Measurements from ENCODE around the gene SLC16A9. TPM values are rescaled to one million over a fixed set of nuclear protein-coding genes. Genes with fewer than 3 reads are reported as not detected.

Gene SLC16A9
- total and polyA plus RNA-seq, 2 donors (not counting 3 experiments of a cell fraction or from before 2014, with no cell fraction given): 0.35 TPM; not detected in 1

DNA sequence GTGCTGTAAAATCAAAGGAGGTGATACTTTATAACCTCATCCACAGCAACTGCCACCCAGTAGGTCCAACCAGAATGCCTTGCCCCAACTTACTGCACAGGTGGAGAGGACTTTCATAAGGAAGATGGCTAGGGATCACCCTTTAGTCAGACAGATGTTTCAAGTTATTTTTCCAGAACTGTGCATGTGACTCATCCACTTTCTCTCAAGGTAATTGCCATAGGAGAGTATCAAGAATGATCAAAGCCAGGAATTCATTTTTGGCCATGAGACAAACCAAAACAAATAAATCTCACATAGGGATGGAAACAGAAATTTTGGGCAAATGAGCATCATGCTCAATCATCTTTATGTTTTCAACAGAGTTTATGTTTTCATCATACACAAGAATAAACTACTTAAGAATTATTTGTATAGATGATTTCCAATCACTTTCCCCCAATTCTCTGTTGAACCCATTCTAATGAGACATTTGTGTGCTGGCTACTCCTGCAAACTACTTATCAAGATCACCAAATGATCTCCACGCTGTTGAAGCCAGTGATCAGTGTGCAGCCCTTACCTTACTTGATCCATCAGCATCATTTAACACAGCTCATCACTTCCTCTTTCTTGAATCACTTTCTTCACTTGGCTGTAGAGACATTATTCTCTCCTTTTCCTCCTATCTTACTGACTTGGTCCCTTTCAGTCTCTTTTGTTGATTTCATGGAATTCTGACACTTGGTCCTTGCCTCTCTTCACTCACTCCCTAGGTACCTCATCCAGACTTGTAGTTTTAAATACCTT is 74.0 kb downstream of the SLC16A9 start:
- H3K4me1 ChIP-seq (ENCODE audit: control insufficient read depth, extremely low read depth, insufficient read depth, low read length): no peaks in the 10 kb centered on the region
- H2AFZ ChIP-seq (ENCODE audit: low read depth, low read length): no peak overlapping the region
- no peak overlapping the region for H3K4me2 ChIP-seq (ENCODE audit: insufficient read depth, low read length)
- no peaks in the 10 kb centered on the region for H4K20me1 ChIP-seq (replicated peaks; ENCODE audit: control insufficient read depth, extremely low read depth, insufficient read depth, low read length)
- H3K4me3 ChIP-seq (replicated peaks in 1 of 3; ENCODE audit: insufficient read depth in 1 of 3, low read depth in 1 of 3, low read length in 3 of 3): no peak overlapping the region
- no peaks in the 10 kb centered on the region for H3K79me2 ChIP-seq (ENCODE audit: control insufficient read depth, insufficient read depth, low read length)
- CTCF ChIA-PET: interaction anchor here (0.8 to 3.1 kb wide), 4 partner anchors 10 to 195 kb away, joined by 3 to 16 read pairs (median 4); no protein-coding TSS in a partner anchor
- FAIRE-seq (no peak), DNase-seq (ENCODE audit: low read depth, low spot score) (no peak)
- TF ChIP-seq FOS (IDR thresholded peaks at IDR 0.05; ENCODE audit: borderline replicate concordance, insufficient read depth, low read length) (no peak), EZH2 (IDR thresholded peaks at IDR 0.05; ENCODE audit: borderline replicate concordance, low read depth, low read length, severe bottlenecking) (no peak), MYC (IDR thresholded peaks at IDR 0.05; ENCODE audit: low read depth, low read length) (no peak), POLR2AphosphoS5 (IDR thresholded peaks at IDR 0.05; ENCODE audit: insufficient read depth, low read depth, low read length) (no peak), JUN (IDR thresholded peaks at IDR 0.05; ENCODE audit: borderline replicate concordance, insufficient read depth, insufficient read length, low read depth) (no peak), POLR2A (IDR thresholded peaks at IDR 0.05; ENCODE audit: low read depth, low read length) (no peak), GATA2 (IDR thresholded peaks at IDR 0.05; ENCODE audit: insufficient read depth, insufficient read length, low read depth, low read length) (no peak)
- TF ChIP-seq, protein P1, sequence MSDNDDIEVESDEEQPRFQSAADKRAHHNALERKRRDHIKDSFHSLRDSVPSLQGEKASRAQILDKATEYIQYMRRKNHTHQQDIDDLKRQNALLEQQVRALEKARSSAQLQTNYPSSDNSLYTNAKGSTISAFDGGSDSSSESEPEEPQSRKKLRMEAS (IDR thresholded peaks at IDR 0.05; ENCODE audit: insufficient read depth, insufficient read length): no peak
- TF ChIP-seq, protein P2, sequence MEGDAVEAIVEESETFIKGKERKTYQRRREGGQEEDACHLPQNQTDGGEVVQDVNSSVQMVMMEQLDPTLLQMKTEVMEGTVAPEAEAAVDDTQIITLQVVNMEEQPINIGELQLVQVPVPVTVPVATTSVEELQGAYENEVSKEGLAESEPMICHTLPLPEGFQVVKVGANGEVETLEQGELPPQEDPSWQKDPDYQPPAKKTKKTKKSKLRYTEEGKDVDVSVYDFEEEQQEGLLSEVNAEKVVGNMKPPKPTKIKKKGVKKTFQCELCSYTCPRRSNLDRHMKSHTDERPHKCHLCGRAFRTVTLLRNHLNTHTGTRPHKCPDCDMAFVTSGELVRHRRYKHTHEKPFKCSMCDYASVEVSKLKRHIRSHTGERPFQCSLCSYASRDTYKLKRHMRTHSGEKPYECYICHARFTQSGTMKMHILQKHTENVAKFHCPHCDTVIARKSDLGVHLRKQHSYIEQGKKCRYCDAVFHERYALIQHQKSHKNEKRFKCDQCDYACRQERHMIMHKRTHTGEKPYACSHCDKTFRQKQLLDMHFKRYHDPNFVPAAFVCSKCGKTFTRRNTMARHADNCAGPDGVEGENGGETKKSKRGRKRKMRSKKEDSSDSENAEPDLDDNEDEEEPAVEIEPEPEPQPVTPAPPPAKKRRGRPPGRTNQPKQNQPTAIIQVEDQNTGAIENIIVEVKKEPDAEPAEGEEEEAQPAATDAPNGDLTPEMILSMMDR (IDR thresholded peaks at IDR 0.05; ENCODE audit: extremely low read depth in 1 of 2, insufficient read depth in 1 of 2, low read depth in 1 of 2, low read length in 2 of 2): no peak
- BruUV-seq (replicated peaks): no TSS peak
- H3K27ac ChIP-seq (ENCODE audit: insufficient read depth, low read depth, low read length): no peak overlapping the region
- POLR2A ChIA-PET: no interaction called here
- no peak overlapping the region for H3K9ac ChIP-seq (replicated peaks; ENCODE audit: extremely low read depth, insufficient read depth, low read length)
- dilution Hi-C loops (cut with MboI; ENCODE audit: extremely low pct_ligation_motif_present, low sequenced_read_pairs) (no loop called here), intact Hi-C loops (cut with micrococcal nuclease) (no loop called here)
- H3K9me1 ChIP-seq (replicated peaks; ENCODE audit: control insufficient read depth, extremely low read depth, insufficient read depth, low read length): no peaks in the 10 kb centered on the region
- no peaks in the 10 kb centered on the region for H3K9me3 ChIP-seq (replicated peaks; ENCODE audit: control insufficient read depth, insufficient read depth, low read length)
- peaks cover 3 to 7% of the 10 kb centered on the region in 2 experiments for H3K27me3 ChIP-seq (ENCODE audit: control insufficient read depth in 2 of 2, insufficient read depth in 2 of 2, low read length in 2 of 2)
- no peaks in the 10 kb centered on the region for H3K36me3 ChIP-seq (ENCODE audit: control insufficient read depth in 2 of 2, extremely low read depth in 1 of 2, insufficient read depth in 2 of 2, low read length in 2 of 2)

Measured in endothelial cell of umbilical vein (primary cell).